Measurements from ENCODE around the gene TRIL.

DNA sequence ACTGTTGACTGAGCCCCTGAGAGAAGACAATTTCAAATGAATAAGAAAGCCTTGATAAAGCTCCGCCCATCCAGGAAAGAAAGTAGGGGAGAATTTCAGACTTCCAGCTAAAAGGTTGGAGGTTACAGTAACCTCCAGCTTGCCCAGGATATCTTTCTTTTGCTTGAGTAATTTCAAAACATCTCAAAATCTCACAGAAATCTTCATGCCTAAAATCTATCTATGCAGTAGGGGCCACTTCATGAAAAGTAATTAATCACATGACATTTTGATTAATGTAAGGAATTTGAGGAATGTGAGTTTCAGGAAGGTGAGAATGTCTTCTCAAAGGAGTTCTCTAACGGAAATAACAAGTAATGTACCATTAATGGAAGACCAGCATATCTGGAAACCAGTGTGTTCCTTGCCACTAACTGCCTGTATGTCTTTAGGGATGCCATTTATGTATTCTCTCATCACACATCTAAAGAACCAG lies 24.2 kb downstream of the TRIL start:
- TF ChIP-seq POLR2A (IDR thresholded peaks at IDR 0.05; ENCODE audit: low read length) (no peak), RAD21 (conservative IDR thresholded peaks at IDR 0.05 in 1 of 2, IDR thresholded peaks at IDR 0.05 in 1 of 2) (no peak), HOXB5 (CRISPR knock-in tag; IDR thresholded peaks at IDR 0.05) (no peak), MAZ (IDR thresholded peaks at IDR 0.05; ENCODE audit: borderline replicate concordance, low read depth, low read length) (no peak), CHD2 (IDR thresholded peaks at IDR 0.05; ENCODE audit: low read length, partially characterized antibody) (no peak)
- TF ChIP-seq, protein P1, sequence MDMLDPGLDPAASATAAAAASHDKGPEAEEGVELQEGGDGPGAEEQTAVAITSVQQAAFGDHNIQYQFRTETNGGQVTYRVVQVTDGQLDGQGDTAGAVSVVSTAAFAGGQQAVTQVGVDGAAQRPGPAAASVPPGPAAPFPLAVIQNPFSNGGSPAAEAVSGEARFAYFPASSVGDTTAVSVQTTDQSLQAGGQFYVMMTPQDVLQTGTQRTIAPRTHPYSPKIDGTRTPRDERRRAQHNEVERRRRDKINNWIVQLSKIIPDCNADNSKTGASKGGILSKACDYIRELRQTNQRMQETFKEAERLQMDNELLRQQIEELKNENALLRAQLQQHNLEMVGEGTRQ (IDR thresholded peaks at IDR 0.05), result no peak
- TF ChIP-seq, protein P2, sequence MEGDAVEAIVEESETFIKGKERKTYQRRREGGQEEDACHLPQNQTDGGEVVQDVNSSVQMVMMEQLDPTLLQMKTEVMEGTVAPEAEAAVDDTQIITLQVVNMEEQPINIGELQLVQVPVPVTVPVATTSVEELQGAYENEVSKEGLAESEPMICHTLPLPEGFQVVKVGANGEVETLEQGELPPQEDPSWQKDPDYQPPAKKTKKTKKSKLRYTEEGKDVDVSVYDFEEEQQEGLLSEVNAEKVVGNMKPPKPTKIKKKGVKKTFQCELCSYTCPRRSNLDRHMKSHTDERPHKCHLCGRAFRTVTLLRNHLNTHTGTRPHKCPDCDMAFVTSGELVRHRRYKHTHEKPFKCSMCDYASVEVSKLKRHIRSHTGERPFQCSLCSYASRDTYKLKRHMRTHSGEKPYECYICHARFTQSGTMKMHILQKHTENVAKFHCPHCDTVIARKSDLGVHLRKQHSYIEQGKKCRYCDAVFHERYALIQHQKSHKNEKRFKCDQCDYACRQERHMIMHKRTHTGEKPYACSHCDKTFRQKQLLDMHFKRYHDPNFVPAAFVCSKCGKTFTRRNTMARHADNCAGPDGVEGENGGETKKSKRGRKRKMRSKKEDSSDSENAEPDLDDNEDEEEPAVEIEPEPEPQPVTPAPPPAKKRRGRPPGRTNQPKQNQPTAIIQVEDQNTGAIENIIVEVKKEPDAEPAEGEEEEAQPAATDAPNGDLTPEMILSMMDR (IDR thresholded peaks at IDR 0.05), result no peak
- TF ChIP-seq, protein P3, sequence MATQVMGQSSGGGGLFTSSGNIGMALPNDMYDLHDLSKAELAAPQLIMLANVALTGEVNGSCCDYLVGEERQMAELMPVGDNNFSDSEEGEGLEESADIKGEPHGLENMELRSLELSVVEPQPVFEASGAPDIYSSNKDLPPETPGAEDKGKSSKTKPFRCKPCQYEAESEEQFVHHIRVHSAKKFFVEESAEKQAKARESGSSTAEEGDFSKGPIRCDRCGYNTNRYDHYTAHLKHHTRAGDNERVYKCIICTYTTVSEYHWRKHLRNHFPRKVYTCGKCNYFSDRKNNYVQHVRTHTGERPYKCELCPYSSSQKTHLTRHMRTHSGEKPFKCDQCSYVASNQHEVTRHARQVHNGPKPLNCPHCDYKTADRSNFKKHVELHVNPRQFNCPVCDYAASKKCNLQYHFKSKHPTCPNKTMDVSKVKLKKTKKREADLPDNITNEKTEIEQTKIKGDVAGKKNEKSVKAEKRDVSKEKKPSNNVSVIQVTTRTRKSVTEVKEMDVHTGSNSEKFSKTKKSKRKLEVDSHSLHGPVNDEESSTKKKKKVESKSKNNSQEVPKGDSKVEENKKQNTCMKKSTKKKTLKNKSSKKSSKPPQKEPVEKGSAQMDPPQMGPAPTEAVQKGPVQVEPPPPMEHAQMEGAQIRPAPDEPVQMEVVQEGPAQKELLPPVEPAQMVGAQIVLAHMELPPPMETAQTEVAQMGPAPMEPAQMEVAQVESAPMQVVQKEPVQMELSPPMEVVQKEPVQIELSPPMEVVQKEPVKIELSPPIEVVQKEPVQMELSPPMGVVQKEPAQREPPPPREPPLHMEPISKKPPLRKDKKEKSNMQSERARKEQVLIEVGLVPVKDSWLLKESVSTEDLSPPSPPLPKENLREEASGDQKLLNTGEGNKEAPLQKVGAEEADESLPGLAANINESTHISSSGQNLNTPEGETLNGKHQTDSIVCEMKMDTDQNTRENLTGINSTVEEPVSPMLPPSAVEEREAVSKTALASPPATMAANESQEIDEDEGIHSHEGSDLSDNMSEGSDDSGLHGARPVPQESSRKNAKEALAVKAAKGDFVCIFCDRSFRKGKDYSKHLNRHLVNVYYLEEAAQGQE (IDR thresholded peaks at IDR 0.05), result no peak
